Measurements from ENCODE around the gene C14orf39.
"Not testable (repeated sequence)": the region's sequence is repeated elsewhere in the genome, so short reads cannot be mapped to it uniquely, and the experiment has no call there.

The C14orf39 gene

DNA sequence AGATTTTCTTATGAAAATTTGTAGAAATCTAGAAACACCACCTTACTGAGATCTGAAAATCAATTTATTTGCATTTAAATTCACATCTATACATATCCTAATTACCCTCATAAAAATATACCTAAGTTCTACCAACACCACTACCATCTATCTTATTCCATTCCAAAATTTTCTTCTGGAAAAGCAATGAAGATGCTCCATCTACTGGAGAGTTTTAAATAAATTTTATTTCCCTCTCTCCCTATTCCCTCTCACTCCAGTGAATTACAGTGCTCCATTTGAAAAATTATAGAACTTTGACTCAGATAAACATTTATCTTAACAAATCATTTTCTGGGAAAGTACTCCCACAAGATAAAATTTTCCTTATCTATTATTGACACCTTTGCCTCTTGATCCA lies 2.3 kb upstream of the C14orf39 start:
- DNase-seq = no peak

DNA sequence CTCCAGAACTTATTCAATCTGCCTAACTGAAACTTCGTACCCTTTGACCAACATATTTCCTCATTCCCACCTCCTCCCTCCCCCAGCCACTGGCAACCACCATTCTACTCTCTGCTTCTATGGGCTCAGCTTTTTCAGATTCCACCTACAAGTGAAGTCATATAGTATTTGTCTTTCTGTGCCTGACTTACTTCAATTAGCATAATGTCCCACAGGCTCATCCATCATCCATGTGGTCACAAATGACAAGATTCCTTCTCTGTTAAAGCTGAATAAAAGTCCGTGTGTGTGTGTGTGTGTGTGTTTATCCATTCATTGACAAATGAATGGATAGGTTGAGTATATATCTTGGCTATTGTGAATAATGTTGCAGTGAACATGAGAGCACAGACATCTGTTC lies 1.3 kb upstream of the C14orf39 start:
- DNase-seq = no peak

DNA sequence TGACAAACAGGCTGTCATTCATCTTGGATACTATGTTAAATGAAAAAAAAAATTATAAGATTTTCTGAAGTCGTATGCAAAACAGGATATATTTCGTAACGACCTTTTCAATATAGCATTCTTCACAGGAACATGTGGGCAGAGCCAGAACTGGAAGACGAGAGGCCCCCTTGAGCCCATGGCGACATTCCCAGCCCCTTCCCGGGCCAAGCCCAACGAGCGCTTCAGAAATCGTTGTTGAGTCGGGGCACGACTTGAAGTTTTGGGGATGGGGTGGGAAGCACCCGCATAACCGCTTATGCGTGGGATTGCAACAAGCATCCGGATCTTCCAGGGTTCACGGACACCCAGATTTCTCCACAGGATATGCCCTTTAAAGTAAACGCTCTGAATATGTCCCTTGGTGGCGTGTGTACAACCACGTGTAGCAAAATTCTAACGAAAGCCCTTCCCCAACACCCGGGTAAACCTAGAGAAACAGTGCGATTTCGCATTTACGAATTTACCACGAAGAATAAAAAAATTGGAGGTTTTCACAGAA lies 736 bp downstream of the C14orf39 start:
- no peak for DNase-seq

DNA sequence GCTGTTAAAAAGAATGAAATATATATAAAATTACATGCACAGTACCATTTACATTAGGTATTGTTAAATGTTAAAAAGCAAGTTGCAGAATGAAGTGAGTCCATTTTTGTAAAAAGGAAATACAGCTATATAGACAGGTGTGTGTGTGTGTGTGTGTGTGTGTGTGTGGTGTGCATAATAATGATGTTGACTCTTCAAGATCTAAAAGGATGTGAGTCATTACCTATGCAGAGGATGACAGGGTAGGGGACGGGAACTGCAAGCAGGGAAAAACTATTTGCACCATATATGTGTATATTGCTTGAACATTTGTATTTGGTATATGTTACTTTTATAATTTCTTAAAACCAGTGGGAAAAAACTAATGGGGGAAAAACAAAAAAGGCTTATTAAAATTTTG lies 3.1 kb downstream of the C14orf39 start:
- no peak for DNase-seq

DNA sequence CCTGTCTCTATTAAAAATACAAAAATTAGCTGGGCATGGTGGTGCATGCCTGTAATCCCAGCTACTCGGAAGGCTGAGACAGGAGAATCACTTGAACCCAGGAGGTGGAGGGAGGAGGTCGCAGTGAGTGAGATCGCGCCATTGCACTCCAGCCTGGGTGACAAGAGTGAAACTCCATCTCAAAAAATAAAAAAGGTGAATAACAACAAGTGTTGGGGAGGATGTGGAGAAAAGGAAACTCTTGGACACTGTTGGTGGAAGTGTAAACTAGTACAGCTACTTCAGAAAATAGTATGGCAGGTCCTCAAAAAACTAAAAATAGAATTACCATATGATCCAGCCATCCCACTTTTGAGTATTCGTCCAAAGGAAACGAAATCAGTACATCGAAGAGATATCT lies 5.6 kb downstream of the C14orf39 start:
- not testable (repeated sequence) for DNase-seq

DNA sequence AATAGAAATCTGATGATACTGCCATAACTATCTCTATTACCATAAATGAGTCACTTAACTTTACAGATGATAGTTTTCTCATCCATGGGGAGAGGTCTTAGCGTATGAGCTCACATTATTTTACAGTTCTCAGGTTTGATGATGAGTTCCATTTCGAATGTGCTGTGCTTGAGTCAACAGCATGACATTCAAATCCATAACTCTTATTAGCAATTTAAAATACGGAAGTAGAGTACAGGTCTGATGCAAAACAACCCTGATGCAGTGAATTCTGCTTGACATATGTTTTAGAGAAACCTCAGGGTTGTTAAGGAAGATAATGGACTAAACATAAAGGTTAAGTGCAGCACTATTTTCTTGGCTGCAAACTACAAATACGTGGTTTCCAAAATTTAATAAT lies 30.0 kb downstream of the C14orf39 start:
- no peak for DNase-seq

DNA sequence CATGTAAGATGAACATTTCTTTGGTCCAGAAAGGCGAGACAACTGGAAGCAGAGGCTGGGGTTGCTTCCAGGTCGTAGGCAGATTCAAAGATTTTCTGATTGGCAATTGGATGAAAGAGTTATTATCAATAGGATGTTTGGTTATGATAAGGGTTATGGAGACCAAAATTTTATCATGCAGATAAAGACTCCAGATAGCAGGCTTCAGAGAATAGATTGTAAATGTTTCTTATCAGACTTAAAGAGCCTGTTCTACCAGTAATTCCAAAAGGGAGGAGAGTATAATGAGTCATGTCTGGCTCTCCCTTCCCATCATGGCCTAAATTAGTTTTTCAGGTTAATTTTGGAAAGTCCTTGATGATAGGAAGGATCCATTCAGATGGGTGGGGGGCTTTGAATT lies 55.6 kb downstream of the C14orf39 start:
- DNase-seq = no peak

DNA sequence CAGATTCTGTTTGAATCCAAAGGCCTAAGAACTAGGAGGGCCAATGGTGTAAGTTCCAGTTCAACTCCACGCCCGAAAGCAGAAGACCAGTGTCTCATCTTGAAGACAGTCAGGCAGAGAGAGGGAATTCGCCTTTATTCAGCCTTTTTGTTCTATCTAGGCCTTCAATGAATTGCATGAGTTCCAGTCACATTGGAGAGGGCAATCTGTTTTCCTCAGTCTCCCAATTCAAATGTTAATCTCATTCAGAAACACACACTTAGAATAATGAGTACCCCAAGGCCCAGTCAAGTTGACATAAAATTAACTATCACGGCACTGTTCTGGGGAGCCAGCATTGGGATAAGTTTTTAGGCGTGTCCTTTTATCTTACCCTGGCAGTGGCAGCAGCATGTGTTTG lies 65.8 kb downstream of the C14orf39 start:
- no peak for DNase-seq

DNA sequence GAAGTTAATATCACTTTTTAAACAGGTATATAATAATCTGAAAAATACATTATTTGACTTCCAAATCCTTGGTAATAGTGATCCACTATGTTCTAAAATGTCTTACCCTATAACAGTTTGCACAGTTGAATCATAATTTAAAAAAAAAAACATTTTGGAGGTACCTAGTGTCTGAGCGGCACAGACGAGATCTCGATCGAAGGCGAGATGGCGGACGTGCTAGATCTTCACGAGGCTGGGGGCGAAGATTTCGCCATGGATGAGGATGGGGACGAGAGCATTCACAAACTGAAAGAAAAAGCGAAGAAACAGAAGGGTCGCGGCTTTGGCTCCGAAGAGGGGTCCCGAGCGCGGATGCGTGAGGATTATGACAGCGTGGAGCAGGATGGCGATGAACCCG lies 88.3 kb downstream of the C14orf39 start:
- not testable (repeated sequence) for DNase-seq

DNA sequence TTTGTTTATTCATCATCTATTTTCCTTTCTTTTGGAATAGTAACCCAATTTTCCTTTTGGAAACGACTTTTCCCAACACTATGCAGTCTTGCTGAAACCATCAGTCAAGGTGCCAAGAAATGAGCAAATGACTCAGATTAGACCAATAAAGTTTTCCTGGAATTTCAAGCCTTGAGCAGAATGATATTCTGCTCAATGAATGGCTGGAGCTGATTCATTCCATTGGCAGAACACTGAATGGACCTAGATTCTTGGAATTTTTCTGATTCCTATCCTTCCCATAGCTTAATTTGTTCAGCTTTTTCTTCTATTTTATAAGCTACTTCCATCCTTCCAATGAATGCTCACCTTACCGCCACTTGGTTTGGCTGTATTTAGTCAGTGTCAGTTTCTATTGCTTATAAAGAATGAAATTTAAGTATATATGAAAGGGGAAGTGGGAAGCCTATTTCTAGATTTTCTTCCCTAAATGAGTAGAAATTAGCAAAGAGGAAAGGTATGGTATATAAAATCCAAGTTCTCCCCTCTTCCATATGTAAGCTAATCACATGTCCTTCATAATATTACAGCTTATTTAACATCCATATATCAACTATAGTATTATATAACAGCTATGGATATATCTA lies 89.0 kb downstream of the C14orf39 start:
- DNase-seq = peak; percentile 18
